Effector CD4-positive, alpha-beta T cell (primary cell): ENCODE data around the gene CPAMD8.

ENCODE experiments used
- DNase-seq: peaks from one replicate; pipeline ENCODE4 v3.0.0-alpha.2; 2020
- total RNA-seq: gene quantifications from one replicate; lab custom pipeline; 2026; lab: John Stamatoyannopoulos, UW

Gene CPAMD8
- 8.3 reads per million, percentile 28 among the genes with 10 or more reads in this experiment for total RNA-seq

DNA sequence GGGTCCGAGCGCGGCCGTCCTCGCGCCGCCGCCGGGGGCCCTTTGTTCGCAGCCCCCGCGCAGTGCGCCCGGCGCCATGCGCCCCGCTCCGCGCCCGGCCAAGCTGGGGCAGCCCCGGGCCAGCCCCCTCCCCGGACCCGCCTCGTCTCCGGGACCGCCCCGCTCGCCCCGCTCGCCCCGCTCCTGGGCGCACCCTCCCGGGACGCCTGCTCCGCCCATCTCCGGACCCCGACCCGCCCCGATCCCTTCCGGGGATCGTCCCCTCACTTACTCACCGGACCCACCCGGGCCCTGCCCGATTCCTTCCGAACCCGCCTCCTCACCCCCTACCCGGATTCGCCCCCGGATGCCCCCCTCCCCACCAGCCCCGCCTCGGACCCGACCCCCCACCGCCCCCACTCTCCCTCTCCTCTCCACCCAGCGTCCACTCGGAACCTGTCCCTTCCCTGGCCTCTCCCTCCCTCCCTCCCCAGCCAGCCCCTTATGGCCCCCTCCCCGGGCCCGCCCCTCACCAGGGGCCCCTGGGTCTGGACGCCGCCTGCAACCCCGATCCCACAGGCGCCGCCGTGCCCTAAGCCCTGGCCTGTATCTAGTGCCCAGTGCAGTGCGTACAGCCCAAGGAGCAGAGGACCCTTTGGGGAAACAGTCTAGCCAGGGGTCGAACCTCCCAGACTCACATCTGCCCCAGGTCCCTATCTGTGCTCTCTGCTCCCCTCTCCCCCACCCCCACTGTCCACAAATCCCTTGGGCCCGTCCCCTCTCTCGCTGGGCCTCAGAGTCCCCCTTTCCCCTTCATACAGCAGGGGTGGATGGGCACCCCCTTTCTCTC, at the start of gene CPAMD8:
Gene CPAMD8 (minus strand): TSS at position 105 of the 829 bp plus-strand sequence. CDS start 168 bp downstream, outside the sequence.
- no peak for DNase-seq

DNA sequence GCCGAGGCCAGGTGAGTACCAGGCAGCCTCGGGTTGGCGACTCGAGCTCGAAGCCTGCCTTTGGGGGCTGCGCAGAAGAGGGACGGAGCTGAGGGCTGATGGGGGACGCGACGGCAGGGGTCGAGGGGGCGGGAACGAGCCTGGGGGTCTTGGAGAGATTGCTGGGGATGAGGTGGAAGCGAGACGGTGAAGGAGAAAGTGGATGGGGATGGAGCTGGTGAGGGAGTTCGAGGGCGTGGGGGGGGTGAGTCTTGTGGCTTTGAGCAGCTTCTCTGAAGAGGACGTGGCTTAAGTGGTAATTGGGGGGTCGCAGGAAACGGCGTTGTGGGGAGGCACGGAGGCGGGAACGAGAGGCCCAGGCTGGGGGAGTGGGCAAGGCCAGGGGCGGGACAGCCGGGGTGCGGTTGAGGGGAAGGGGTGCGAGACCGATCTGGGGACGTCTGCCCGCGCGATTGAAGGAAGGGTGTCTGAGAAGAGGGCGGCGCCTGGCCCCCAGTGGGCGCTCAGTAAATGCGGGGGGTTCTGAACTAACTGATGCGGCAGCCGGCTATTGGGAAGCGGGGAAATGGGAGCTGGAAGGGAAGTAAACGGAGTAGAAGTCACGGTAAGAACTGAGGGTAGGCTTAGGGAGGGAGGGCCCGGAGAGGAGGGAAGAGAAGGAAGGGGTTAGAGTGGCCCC, 49.4 kb upstream of the CPAMD8 start:
- peak; percentile 39 for DNase-seq

DNA sequence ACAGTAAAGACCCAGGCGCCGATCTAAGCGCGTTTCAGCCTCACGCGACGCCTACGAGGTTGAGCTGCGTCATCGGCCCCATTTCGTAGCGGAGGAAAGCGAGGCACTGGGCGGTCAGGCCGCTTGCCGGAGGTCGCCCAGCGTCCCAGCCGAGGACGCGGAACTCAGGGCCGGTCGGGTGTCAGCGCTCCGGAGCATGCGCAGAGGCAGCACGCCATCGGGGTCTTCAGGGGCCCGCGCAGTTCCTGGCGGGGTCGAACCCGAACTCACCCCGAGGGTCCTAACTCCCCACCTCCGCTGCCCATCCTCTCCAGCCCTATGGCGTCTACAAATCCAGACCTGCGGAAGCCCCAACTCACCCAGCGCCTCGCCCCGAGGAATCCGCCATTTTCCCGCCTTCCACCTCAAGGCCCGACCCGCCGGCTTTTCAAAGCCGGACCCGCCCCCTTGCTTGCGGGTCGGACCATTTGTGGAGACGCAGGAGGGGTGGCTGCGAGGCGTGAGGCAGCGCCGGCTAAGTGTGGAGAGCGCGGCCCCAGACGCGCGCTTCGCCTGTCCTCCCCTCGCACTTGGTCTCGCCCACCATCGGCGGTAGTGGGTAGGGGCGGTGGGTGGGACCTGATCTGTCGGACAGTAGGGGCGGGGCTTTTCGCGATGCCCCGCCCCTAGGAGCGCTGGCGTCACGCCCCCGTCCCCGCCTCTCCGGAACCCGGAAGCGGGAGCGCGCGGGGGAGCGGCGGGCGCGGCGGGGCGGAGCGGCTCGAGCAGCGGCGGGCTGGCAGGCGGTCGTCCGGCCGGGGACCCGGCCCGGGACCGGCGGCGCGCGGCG, 48.6 kb upstream of the CPAMD8 start, which contains the start of the genes HAUS8 and MYO9B:
Gene HAUS8 (minus strand): TSS at position 418 of the 829 bp plus-strand sequence. CDS start 30 bp downstream, at position 388.
Gene MYO9B (plus strand): TSS at position 743 of the 829 bp plus-strand sequence. CDS start 25,941 bp downstream, outside the sequence.
- DNase-seq = peak; percentile 99

DNA sequence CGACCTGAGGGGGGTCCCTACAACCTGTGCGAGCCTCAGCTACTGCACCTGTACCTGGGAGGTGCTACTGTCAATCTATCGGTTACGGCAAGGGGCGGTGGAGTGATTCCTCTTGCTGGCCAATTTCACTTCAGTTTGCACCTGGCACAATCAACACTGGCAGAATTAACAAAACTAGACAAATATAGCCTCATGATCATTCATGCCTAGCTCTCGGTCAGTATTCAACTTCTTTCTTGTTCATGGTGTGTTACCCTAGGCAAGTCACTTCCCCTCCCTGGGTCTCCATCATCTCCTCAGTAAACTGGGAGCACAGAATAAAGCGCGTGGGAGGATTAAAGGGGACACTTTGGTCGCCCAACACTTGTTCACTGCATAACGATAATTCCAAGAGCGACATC, 48.0 kb upstream of the CPAMD8 start:
- DNase-seq = no peak

DNA sequence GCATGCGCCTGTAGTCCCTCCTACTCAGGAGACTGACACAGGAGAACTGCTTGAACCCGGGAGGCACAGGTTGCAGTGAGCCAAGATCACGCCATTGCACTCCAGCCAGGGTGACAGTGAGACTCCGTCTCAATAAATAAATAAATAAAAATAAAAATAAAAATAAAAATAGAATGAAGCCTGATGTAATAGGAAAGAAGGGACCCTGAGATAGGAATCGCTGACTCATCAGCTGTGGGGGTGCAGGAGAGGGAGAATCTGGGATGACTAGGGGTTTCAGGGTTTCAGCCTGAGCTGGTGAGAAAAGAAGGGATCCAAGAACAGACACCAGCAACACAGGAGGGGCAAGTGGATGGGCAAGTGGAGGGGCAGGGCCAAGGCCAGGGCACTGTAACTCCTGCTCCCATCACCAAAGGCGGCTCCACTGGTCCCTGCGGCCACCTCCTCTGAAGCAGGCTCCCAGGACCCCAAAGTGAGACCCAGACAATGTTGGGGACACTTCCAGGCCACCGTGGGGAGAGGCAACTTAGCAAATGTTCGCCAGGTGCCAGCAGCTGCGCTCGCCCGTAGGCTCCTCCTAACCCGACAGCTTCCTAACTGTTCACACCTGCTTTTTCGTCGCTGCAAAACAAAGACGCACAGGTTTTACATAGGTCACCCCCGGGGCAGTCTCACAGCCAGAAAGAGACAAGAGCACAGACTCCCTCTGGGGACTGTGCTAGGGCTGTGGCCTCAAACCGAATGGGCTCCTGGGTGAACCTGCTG, 47.4 kb upstream of the CPAMD8 start:
- DNase-seq = no peak

DNA sequence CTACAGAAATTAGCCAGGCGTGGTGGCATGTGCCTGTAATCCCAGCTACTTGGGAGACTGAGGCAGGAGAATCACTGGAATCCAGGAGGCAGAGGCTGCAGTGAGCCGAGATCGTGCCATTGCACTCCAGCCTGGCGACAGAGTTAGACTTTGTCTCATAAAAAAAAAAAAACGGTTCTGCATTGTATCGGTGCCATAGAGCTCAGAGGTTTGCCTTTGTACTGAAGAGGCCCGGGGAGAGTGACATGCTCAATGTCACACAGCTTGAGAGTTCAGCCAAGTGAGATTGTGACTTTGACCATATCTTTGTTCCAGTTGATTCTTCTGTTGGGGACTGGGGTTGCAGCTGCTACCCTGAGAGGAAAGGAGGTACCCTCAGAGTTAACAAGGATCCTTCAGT, 44.3 kb upstream of the CPAMD8 start:
- no peak for DNase-seq

DNA sequence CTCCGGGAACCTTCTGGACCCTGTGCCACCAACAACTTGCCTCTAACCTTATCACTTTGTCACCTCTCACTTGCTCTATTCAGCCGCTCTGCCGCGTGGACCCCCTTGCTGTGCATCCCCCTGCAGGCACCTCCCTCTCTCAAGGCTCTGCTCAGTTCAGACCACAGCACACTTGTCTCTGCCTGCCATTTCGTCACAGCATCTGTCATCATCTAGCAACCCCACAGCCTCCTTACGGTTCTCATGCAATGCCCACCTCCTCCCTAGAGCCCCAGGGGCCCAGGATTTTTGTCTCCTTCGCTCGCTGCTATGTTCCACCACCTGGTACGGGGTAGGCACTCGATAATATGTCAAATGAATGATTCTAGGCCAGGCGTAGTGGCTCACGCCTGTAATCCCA, 43.8 kb upstream of the CPAMD8 start:
- DNase-seq = no peak

DNA sequence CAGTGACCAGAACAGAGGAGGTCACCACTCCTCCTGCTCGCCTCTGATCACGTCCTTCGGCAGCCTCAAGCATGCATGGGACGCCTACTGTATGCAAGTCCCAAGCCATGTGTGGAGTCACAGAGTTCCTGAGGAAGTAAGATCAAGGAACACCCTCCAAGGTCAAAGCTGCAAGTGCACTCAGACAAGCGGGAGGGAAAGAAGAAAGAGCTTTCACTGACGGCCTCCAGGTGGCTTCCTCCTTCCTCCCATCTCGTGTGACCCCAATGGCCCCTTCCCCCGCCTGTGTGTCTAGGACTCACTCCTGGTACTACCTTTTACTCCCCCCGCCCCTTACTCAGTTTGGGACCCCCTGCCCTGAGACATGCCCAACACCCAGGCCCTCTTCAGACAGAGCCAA, 42.6 kb upstream of the CPAMD8 start:
- no peak for DNase-seq

DNA sequence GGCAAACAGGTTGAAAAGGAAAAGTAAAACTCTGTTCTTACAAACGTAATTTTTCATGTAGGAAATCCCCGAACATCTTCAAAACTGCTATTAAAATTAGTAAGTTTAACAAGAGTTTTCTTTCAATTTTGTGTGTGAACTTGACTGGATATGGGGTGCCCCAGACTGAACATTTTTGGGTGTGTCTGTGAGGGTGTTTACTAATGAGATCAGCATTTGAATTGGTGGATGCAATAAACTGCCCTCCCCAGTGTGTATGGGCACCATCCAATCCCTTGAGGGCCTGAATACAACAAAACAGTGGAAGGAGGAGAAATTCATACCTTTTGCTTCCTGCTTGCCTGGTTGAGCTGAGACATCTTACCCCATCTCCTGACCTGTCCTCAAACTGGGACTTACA, 36.8 kb upstream of the CPAMD8 start:
- DNase-seq = no peak

DNA sequence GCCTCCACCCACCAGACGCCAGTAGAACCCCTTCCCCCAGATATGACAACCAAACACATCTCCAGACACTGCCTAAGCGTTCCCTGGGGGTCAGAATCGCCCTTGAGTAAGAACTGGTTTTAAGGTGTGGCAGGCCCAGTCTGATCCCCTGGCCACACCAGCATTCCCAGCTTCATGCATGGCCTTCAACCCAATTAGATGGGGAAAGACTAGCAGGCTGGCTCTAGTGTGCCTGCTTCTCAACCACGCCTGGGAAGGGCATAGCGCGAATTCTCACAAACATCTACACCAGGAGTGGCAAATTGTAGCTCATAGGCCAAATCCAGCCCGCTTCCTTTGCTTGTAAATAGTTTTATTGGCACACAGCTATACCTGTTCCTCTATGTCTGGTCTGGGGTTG, 35.1 kb upstream of the CPAMD8 start:
- no peak for DNase-seq

DNA sequence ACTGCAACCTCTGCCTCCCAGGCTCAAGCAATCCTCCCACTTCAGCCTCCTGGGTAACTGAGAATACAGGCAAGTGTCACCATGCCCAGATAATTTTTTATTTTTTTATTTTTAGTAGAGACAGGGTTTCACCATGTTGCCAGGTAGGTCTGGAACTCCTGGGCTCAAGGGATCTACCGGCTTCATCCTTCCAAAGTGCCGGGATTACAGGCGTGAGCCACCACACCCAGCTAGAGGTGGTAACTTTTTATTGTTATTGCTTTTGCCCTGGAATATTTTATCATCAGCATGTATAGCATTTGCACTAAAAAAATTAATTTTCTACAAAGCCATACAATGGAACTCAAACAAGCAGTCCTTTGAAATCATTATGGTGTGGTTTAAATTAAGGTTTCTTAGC, 34.6 kb upstream of the CPAMD8 start:
- no peak for DNase-seq

DNA sequence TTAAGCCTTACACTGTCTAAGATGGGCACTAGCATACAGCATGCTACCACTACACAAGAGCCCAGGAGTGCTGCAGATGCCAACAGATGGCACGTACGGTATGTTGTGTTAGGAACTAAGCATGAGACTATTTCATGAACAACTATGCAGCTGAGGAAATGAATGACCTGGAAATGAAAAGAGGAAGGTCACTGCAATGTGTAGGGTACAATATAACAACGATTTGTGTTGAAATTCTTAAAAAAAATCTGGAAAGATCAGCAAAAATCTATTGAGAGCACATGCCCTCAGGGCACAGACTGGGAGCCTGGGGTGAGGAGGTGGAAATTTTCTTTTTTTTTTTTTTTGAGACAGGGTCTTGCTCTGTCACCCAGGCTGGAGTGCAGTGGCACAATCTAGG, 34.2 kb upstream of the CPAMD8 start:
- DNase-seq = no peak

DNA sequence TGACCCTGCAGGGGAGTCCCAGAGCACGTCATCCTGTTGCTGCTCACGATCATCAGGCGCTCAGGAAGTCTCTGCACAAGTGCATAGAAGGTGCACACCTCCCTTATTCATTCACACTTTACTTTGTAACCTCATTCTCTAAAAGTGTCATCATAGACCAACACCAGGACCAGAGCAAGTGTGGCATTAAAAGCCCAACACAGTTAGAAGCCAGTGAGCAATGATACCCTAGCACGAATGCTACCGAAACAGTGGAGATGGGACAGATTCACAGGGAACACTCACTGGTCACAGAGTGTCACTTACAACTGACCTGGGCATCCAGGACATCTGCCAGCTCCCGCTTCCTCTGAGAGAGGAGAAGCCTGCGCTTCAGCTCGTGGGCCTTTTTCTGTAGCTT, 31.6 kb upstream of the CPAMD8 start:
- no peak for DNase-seq

DNA sequence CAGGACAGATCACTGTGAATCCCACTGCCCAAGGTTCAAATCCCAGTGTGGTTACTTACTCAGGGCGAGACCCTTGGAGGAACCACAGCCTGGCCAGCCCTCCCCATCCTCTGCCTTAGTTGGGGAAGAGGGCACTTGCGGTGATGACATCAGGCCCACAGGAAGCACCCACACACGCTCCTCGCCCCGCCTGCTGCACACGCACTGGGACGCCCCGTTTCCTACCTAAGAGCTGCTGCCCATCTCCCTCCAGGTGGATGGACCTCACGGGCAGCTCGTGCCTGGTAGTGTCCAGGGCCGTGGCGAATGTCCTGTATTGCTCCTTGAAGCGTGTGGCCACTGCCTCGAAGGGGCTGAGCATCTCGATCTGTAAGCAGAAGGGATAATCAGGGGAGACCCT, 29.0 kb upstream of the CPAMD8 start:
- no peak for DNase-seq

DNA sequence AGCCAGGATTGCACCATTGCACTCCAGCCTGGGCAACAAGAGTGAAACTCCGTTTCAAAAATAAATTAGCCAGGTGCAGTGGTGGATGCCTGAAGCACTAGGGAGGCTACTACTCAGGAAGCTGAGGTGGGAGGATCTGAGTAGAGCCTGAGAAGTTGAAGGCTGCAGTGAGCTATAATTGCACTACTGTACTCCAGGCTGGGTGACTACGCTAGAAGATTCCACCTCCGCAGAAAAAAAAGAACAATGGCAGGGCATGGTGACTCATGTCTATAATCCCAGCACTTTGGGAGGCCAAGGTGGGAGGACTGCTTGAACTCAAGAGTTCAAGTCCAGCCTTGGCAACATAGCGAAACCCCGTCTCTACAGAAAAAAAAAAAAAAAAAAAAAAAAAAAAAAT, 28.1 kb upstream of the CPAMD8 start:
- DNase-seq = no peak

DNA sequence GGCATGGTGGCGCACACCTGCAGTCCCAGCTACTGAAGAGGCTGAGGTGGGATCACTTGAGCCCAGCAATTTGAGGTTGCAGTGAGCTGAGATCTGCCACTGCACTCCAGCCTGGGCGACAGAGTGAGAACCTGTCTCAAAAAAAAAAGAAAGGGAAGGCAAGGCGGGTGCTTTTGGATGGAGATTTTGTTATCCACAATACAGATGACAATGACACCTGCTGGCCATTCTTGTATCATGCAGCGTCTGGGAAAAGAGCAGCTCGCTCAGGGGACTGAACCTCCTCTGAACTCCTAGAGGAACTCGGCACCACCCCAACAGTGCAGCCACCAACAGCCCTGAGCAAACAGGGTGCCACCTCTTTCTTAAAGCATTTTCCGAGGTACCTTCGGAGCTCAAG, 25.8 kb upstream of the CPAMD8 start:
- DNase-seq = no peak

DNA sequence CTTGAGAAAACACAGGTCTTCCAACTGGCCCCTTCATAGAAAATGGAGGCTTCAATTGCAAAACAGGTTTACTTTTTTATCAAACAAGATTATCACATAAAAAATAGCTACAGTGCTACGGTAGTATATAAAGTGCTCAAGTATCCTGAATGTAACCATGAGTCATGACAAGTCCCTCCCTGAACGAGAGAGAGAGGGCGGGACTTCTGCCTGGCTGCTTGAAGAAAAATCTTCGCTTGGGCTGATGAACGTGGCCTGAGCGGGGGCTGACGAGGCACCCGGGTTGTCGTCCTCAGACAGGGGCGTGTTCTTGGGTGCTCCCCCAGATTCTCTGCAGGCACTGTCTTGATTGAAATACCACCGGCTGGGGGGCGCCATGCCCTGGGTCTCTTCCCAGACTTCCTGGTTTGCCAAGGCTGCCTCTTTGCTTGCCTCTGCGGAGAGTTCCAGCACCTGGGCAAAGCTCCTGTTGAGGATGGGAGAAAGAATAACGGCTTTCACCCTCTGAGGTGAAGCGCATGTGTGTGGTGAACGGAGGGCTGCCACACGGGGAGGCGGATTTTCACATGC, 23.2 kb upstream of the CPAMD8 start:
- no peak for DNase-seq

DNA sequence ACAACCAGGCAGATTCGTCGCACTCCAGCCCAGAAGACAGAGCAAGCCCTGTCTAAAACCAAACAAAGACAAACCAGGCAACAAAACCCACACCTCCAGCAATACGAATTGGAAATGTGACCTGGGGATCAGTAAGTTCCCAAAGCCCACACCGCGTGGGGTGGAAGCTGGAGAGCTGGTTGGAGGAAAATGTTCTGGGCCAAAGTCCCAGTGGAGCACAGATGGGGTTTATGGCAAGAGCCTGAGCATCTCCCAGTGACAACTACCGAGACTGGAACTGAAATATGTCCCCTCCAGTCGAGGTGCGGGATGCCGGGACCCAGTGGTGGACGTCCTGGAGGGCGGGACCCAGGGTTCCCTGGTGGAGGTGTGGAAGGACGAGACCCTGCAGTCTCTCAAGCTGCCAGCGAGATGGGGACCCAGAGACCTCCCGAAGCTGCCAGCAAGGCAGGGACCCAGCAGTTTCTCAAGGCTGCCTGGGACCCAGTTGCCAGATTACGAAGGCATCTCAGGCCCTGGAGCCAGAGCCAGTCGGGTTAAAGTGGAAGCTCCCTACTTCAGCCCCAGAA, 22.4 kb upstream of the CPAMD8 start:
- no peak for DNase-seq

DNA sequence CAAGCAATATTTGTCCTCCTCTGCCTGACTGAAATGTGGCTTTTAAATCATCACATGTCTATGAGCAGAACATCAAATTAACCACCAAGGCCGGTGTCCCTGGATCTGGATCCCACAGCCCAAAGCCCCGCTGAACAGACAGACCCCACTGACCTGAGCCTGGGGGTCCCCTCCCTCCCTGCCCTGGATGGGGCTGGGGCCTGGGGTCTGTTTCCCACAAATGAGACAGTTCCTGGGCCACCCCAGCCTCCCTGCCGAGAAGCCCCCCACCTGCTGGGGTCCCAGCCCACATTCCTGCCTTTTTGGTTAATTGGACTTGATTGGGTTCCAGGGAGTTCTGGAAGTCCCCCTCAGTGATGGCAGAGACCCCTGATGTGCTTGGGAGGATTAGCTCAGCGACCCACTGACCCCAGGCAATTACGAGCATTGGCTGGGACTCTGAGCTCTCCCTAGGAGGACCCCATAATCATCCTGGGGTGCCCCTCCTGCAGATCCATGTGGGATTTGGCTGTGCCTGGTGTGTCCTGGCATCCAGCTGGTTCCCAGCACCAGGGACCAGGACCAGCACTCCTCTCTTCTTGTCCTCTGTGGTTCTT, 19.4 kb upstream of the CPAMD8 start:
- no peak for DNase-seq

DNA sequence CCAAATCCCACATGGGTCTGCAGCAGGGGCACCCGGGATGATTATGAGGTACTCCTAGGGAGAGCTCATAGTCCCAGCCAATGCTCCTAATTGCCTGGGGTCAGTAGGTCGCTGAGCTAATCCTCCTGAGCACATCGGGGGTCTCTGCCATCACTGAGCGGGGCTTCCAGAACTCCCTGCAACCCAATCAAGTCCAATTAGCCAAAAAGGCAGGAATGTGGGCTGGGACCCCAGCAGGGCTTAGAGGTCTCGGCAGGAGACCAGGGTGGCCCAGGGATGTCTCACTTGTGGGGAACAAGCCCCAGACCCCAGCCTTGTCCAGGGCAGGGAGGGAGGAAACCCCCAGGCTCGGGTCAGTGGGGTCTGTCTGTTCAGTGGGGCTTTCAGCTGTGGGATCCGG, 17.1 kb upstream of the CPAMD8 start:
- DNase-seq = no peak

DNA sequence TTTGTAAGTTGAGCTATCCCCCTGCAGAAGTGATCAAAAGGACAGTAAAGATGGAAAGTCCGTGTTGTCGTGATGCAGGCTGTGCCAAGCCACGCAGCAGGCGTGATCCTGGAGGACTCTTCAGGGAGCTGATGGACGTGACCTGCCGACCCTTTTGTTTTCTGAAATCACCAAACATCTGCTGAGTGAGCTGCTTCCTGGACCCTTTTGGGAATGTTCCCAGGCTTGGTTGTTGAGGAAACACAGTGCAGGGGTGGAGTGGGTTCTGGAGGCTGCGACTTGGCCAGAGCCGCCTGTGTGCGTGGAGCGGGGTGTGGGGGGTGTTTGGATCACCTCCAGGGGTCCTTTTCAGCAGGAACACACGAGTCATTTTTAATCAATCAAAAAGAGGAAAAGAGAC, 15.4 kb upstream of the CPAMD8 start:
- DNase-seq = no peak
